ENCODE data around the gene ZNF652.

Gene ZNF652

DNA sequence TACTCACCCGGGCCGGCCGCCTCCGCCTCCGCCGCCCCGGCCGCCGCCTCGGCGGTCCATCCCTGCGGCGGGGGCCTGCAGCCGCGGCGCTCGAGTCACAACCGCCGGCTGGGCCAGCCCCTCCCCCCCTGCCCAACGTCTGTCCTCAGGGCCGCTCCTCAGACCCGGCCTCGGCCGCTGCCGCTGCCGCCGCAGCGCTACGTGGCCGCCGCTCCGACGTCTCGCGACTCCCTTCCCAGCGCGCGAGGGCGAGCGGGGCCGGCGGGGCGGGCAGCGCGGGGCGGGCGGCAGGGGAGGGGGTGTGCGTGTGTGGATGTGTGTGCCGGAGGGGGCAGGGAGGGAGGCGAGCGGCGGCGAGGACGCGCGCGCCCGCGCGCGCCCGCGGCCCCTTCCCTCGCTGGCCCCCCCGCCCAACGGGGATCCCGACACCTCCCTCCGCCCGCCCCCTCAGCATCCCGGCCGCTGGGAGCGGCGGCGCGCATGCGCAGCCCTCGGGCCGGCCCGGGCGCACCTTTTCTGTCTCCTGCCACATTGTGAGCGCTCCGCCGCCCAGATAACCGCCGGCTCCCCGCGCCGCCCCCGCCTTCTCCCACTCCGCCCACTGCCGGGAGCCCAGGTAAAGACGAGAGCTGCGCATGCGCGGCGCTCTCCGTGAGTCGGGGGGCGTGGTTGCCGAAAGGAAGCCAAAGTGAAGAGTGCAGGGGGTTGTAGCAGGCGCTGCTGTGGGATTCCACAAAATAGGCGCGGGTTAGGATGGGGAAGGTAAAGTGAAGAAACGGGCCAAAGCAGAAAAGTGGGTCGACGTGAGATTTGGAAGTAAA lies at the start of gene ZNF652:
ZNF652 (minus strand) TSS at position 349 of the 821 bp plus-strand sequence. CDS start 44,525 bp downstream, outside the sequence.
- peak; percentile 91 for DNase-seq

DNA sequence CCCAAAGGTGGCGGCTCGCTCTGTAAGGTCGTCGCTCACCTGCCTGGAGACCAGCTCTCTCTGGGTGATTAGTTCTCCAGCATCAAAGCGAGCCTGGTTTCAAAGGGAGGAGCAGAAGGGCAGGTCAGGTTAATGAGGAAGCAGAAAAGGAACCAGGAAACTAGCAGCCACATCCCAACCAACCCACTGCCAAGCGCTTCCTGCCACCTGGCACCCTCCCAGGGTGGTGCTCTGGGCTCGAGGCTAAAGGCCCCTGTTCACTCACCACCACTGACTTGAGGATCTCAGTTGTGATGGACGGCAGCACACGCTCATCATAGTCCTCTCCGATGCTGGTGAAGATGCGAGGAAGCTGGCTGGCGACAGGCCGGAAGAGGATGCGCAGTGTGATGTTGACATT lies 47.0 kb upstream of the ZNF652 start:
- no peak for DNase-seq

DNA sequence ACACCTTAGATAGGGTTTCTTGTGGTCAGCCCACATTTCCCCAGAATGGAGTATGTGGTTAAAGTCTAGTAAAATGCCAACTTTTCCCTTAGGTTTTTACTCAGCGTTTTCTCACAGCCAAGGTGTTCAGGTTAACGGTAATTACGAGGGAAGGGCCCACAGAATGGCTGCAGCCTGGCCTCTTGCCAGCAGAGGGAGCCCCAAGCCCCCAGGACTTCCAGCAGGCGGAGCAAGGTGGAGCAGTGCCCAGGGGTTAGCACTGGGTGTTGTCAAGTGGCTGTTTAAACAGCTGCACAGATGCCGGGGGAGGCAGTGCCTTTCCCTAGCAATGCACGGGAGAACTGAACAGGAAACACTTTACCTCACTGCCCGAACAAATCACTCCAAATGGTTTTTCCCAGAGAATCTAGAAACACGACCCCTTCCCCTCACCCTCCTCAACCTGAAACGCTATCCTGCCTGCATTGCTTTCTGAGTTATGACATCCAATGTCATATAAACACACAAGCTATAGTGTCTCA lies 46.0 kb upstream of the ZNF652 start:
- peak; percentile 85 for DNase-seq

DNA sequence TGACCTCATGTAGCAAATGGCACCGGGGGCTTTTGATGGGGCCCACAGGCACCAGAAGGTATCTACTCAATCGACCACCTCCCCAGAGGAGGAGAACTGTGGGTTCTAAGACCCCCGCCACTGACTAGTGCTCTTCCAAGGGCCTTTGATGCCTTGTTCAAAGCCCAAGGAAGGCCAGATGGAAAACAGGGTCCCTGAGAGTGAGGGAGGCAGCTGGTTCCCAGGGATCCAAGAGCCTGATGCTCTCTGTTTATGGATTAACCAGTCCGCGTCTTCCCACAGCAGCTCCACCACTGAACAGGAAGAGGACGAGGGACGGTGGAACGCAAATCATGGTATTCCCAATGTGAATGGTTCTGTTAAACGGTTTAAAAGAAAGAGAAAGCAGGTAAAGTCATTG lies 45.0 kb upstream of the ZNF652 start:
- DNase-seq = no peak

DNA sequence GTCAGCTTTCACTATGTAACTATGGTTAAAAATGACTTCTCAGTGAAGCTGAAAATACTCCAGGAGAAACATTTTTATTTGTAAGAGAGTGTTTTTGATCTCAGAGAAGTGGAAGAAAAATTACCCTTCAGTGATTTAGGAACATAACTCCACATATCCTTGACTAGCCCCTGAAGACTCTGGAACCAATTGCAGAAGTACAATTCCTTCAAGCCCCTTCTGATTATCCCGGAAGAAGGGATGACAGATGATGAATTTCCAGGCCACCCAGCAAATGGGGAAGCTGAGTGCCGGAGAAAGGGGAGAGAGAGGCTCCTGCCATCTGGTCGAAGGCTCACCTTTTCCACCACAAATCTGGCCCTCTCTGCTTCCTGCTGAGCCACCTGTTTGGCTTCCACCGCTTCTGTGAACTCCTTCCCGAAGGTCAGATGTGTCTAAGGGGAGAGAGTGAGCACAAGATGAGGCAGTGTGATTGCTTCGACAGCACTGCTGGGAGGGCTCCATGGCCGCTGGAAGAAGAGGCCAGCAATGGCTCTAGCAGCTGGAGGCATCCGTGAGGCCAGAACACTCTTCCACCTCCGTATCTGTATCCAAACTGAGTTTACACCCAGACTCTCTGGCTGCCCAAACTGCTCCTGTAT lies 44.5 kb upstream of the ZNF652 start:
- no peak for DNase-seq

DNA sequence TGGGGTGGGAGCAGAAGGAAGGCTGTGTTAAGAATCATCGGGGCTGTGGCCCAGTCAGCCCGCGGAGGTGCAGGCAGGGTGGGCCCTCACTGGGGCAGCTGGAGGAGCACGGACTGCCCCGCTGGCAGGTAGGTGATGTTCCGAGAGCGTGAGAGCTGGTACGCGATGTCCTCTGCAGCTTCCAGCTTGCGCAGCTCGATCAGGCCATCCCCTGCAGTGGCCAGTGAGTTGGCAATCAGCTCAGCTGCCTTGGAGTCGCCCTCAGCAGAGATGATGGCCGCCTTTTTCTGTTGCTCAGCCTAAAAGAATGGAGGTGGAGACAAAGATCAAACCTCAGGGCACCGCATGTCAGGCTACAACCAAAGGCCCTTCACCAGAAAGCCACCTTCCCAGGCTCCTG lies 42.9 kb upstream of the ZNF652 start:
- DNase-seq = no peak

DNA sequence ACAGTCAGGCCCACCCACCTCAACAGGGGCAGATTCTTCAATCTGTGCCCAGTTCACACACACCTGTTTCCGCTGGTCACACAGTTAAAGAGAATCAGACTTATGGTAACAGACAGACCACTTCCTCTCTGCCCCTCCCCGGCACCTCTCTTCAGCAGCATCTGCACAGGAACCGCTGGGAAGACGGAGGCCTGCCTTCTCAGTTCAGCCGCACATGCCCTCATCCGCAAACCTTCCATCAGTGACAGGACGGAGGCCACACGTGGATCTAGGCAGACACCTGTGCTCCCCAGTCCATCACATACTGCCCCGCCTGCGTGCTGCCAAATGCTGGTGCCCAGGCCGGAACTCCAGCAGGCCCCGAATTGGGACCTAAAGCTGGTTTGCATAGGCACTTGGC lies 42.3 kb upstream of the ZNF652 start:
- no peak for DNase-seq

DNA sequence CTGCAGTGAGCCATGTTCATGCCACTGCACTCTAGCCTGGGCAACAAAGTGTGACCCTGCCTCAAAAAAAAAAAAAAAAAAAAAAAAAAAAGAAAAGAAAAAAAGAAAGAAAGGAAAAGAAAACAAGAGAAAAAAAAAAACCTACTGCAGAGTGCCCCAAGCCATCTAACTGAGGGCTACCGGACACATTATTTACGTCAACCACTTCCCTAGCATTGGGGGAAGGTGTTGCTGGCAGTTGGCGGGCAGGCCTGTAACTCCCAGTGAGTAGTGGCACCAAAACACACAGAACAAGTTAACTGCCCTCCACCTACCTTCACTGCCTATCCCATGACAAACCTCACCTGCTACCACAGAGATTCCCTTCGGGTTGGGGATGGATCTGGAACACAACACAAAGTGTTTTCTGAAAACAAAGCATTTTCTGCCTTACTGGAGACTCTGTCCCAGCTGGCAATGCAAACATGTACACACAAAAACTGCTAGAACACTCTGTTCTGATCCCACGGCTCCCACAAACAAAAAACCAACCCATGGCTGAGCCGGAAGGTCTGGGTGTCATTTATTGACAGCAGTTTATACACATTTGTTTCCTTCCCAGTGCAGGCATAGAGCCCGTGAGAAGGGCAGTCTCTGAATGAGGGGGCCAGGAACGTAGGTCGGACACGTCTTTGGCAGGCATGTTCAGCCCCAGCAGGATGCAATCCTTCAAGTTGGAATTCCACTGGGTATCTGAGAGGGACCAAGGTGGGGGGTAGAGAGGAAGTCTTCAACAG lies 41.7 kb upstream of the ZNF652 start:
- DNase-seq = no peak

DNA sequence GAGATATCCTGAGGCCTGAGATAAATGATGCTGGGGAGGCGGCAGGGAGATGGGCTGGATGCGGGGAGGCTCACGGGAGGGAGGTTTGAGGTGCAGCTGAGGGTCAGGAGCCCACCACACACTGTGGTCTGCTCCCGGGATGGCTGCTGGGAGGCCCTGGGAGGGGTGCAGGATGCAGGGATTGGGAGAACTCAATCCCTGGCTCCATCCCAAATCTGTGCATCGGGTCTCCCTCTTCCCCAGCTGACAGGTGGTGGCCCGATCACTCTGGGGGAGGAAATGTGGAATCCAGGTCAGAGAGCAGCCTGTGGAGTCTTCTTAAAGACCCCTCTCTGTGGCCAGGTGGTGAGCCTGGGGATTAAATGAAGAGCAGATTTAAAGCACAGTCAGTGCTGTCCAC lies 40.7 kb upstream of the ZNF652 start:
- DNase-seq = no peak

DNA sequence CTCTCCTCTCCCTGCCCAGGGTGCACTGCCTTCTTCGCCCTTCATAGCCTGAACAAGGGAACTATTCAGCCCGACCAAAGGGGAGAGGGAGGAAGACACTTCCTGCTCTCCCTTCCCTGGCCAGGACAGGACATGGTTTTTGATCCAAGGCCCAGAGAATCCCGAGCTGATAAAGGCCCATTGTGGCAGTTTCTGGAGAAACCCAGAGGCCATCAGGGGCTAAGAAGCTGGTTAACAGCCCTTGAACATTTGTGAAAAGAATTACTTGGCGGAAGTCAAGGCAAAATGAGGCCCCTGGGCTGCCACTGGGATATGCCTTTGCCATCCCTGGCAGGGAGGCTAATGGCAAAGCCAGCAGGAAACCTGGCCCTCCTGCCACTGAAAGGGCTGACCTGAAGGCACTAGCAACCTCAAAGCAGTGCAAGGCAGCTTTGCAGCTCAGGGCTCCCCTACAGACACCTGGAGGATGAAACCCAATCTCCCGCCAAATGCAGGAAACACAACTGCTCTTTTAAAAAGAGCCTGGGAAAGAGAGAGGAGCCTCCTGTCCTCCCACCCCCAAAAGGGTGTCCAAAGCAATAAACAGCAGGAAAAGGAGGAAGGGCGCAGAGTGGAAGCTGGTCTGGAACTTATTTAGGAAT lies 40.0 kb upstream of the ZNF652 start:
- DNase-seq = no peak

DNA sequence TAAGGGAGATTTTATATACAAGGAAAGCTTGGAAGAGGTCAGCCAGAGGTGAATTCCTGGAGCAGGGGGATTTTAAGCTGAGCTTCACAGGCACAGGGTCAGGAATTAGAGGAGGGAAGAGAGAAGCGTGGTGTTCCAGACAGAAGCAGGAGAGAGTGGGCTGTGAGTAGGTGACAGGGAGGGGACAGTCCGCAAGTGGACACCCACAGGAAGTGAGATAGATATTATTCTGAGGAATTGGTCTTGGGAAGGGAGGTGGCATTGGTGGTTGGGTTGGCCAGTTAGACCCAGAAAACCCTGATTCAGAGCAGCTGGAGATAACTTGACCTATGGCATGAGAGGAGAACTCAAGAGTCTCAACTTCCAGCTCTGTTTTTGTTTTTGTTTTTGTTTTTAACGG lies 37.9 kb upstream of the ZNF652 start:
- DNase-seq = no peak

DNA sequence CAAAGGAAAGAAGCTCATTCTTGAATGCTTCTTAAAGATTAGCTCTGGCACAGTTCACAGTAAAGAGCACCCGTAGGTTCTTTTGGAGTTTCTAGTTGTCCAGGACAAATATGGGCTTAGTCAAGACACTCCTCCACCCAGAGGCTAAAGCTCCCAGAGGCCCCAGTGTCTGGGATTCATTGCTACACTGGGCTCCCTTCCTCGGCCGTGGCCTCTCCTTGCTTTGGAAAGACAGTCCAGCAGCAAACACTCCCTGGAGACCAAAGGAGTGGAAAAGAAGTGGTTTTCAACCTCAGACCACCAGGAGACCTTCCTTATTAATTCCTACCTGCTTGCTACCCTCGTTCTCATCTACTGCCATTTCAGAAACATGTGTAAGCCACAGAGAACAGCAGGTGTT lies 35.5 kb upstream of the ZNF652 start:
- no peak for DNase-seq

DNA sequence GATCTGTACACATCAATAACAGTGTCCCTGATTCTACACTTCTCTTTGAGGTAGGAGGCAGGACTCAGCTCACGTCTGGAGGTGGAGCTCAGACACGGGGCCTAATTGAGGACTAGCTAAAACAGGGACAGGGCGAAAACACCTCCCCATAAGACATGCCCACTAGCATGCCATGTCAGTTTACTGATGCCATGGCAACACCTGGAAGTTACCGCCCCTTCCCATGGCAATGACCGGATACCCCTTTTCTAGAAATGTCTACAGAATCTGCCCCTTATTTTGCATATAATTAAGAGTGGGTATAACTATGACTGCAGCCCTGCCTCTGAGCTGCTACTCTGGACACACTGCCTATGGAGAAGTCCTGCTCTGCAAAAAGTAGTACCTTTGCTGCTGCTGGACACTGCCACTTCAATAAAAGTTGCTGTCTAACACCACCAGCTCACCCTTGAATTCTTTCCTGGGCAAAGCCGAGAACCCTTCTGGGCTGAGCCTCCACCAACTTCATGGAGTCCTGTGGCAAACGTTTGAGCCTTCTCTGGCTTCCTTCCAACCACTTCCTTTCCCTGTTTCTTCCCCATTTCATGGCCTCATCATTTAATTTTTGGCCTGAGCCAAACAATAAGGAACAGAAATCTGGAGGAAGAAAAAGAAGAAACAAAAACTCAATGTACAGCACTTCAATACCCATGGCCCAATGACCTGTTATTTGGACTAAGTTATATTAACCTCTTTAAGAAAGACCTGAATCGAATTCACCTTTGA lies 31.6 kb upstream of the ZNF652 start:
- no peak for DNase-seq

DNA sequence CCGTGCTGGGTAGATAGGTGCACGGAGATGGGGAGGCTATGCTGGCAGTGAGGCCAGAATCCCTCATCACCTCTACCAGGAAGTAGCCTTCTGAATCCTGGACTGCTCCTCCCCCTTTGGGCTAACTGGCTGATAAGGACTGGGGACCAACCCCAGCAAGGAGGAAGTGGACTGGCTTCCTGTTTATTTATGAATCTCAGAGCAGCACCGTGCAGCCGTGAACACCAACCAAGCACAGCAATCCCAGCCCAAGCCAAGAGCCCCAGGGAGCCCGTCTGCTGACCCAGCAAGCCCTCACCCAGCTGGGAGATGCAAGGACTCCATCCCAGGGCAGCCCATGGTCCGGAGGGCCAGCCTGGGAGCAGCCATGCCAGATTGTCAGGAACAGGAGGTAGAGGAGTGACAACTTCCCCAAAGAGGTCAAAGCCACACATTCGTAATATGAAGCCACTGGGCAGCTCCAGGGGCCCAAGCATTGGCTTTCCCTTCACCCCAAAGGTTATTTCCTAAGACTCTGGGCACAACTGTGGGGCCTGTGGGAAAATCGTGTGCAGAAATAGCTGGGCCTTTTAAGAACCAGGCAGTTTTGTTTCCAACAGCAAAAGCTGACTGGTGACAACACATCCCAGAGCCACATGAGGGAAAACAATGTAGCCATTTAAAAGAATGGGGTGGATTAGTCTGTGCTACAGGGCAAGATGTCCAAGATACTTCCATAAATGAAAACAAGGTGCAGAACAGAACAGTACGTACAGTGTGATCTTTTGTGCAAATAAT lies 28.7 kb upstream of the ZNF652 start:
- DNase-seq = peak; percentile 42

DNA sequence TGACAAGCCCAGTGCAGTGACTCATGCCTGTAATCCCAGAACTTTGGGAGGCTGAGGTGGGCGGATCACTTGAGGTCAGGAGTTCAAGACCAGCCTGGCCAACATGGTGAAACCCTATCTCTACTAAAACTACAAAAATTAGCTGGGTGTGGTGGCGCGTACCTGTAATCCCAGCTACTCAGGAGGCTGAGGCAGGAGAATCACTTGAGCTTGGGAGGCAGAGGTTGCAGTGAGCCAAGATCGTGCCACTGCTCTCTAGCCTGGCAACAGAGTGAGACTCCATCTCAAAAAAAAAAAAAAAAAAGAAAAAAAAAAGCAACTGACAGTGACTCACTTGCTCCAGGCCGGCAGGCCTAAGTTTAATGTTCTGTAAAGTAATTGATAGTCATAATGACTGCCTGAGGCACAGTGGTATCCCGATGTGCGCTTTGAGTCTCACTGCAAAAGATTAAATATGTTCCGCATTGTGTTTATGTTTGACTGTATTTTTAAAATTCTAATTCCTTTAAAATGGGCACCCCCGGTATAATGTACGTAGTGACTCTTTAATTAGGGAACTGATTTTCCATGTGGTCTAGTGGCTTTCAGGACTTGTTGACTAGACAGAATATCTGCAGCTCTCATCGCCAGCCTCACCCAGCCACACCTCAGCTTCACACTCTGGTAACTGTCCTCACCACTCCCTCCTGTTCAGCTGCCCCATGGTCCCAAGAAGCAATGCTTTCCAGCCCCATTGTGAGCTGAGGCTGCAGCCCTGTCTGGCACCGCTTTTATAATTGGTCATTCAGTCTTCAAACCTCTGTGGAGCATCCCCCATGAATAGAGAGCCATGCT lies 27.7 kb upstream of the ZNF652 start:
- DNase-seq = peak; percentile 62

DNA sequence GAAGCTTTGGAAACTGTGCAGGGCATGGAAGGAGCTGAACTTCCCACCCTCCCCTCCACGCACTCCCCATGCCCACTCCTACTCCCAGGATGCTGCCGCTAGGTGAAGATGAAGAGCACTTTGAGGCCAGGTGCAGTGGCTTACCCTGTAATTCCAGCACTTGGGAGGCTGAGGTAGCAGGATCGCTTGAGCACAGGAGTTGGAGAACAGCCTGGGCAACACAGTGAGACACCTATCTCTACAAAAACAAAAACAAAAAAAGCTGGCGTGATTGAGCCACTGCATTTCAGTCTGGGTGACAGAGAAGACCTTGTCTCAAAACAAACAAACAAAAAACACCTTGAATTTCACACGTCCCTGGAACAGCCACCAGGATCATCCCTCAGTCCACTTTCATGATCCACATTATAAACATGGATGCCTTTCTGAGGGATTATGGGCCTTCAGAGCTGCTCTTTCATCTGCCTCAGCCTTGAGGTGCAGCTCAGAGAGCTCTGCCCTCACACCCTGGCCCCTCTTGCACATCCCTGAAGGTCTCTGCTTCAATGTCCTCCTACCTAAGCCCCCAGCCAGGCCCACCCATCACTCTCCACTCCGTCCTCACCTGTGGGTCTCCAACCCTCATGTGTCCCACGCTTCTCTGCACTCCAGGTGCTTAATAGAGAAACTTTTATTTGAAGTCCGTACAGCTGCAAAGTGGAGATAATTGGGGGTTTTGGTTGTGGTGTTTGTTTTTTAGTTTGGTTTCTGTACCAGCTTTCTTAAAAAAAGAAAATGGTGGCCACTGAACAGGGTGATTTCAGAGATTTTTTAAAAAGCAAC lies 26.9 kb upstream of the ZNF652 start:
- DNase-seq = no peak

DNA sequence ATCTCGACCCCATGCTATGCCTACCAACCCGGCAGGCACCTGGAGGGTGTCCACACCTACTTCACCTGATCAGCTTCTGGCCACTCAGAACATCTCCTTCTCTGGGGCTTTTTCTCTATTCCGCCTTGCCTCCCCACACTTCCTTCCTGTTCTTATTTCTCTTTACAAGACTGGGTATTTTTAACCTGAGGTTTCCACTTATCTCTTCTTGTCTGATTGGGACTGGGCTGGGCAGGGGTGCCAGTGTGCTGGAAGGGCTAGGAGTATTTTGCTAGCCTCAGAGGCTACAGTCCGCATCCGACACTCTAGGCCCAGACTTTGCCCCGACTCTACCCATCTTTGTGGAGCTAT lies 26.2 kb upstream of the ZNF652 start:
- DNase-seq = no peak

DNA sequence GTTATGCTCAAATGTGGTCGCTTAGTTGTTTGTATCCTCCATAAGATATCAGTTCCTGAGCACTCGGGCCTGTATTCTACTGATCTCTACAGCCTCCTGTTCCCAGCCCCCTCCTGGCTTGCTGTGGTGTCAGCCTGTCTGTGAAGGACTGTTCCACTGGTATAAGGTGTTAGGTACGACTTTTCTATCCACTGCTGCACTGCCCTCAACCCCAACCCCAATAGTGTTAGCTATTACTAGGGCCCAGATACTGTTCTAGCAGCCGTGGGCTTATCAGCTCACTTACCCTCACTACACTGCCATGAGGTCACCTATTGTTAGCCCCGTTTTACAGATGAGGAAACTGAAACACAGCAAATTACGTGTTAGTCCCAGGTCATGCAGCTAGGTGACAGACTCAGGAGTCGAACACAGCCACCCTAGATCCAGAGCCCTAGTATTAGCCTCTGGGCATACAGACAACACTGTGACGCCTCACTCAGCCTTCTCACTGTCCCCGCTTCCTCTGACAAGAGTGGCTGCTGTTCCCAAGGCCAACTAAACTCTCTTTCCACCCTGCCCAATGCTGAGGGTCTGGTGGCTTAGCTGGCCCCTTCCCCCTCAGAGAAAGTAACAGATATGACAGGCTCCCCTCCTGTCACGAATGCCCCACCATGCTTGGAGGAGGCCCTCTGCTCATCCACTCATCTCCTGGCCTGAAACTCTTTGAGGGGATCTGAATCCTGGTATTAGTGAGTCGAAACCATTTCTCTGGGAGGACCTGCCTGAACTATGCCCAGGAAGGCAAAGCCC lies 25.6 kb upstream of the ZNF652 start:
- peak; percentile 49 for DNase-seq

DNA sequence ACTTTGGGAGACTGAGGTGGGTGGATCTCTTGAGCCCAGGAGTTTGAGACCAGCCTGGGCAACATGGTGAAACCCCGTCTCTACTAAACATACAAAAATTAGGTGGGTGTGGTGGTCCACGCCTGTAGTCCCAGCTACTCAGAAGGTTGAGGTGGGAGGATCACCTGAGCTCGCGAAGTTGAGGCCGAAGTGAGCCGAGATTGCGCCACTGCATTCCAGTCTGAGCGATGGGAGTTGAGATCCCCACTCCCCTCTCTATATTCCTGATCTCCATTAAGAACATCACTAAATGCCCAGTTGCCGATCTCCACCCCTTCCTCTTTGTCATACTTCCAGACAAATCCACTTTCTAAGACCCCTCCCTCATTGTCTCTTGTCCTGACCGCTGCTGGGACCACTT lies 24.3 kb upstream of the ZNF652 start:
- no peak for DNase-seq
